Measurements from ENCODE around the gene SERTAD2.

- no peak for TF ChIP-seq CTCF (IDR thresholded peaks at IDR 0.05)
- TF ChIP-seq EP300 (IDR thresholded peaks at IDR 0.05; ENCODE audit: low read depth), result no peak
- TF ChIP-seq POLR2AphosphoS5 (IDR thresholded peaks at IDR 0.05), result no peak
These were observed 28.2 kb downstream of the SERTAD2 start for GRCh38 chr2:64625299-64626145.

Measured in transverse colon (tissue), 4 donors.